ENCODE results near the gene PPP1R12C.

The PPP1R12C gene

DNA sequence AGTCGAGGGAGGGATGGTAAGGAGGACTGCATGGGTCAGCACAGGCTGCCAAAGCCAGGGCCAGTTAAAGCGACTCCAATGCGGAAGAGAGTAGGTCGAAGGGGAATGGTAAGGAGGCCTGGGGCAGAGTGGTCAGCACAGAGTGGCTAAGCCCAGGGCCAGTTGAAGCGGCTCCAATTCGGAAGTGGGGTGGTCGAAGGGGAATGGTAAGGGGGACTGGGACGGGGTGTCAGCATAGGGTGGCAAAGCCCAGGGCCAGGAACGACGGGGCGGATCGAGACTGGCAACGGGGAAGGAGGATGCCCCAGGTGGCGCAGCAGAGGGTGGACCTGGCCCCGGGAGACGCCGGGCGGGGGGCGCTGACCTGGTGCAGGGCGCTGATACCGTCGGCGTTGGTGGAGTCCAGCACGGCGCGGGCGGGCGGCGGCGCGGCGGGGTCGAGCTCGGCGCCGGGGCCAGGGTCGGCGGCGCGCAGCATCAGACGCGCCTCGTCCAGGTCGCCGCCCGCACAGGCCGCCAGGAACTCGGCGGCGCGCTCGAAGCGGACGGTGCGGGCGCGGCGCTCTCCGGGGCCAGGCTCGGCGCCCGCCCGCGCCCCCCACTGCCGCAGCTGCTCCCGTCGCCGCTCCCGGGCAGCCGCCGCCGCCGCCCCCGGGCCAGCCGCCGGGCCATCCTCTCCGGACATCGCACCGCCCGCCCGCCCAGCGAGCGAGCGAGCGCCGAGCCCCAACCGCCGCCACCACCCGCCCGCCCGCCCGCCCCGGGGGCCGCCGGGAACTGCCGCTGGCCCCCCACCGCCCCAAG, at the start of gene PPP1R12C:
TSS of gene PPP1R12C (minus strand) at position 779 of the 804 bp plus-strand sequence. CDS start at position 685, 94 bp downstream.
- TF ChIP-seq, protein P1, sequence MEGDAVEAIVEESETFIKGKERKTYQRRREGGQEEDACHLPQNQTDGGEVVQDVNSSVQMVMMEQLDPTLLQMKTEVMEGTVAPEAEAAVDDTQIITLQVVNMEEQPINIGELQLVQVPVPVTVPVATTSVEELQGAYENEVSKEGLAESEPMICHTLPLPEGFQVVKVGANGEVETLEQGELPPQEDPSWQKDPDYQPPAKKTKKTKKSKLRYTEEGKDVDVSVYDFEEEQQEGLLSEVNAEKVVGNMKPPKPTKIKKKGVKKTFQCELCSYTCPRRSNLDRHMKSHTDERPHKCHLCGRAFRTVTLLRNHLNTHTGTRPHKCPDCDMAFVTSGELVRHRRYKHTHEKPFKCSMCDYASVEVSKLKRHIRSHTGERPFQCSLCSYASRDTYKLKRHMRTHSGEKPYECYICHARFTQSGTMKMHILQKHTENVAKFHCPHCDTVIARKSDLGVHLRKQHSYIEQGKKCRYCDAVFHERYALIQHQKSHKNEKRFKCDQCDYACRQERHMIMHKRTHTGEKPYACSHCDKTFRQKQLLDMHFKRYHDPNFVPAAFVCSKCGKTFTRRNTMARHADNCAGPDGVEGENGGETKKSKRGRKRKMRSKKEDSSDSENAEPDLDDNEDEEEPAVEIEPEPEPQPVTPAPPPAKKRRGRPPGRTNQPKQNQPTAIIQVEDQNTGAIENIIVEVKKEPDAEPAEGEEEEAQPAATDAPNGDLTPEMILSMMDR (IDR thresholded peaks at IDR 0.05; ENCODE audit: low read depth, low read length) = no peak
- no peak for DNase-seq (ENCODE audit: extremely low read depth, low read depth)

DNA sequence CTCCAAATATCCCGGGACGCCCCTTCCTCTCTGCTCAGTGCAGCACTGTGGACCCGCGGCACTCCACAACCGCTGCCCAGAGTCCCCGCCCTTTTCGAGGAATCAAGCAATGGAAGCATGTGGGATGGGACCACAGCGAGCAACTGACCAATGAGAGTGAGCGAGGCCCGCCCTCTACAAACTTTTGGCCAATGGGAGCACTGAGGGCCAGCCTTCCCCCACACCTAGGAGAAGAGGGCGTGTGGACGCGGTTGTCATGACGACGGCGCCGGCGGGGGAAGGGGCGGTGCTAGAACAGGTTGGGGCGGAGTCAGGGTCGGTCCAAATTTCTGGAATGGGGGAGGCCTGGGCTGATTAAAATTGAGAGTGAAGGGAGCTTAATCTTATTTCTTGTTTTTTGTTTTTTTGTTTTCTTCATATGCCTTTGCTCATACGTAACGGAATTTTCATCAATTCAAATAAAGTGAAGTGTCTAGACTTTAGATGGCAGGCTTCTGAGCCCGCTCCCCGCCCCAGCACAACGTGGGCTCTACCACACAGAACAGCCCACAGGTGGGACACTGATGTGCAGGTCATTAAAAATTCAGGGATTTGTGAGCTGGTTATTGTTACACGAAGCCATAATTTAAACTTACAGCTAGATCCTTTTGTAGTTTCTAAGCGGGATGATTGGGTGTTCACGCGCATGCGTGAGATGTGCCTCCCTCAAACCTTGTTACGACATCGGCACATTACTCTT, 49.3 kb upstream of the PPP1R12C start, which contains the start of gene DNAAF3:
TSS of gene DNAAF3 (minus strand) at position 84 of the 739 bp plus-strand sequence. CDS start 200 bp downstream, outside the sequence.
- peak; percentile 91 for DNase-seq (ENCODE audit: extremely low read depth, low read depth)
- TF ChIP-seq, protein P1 (IDR thresholded peaks at IDR 0.05; ENCODE audit: low read depth, low read length) = no peak

DNA sequence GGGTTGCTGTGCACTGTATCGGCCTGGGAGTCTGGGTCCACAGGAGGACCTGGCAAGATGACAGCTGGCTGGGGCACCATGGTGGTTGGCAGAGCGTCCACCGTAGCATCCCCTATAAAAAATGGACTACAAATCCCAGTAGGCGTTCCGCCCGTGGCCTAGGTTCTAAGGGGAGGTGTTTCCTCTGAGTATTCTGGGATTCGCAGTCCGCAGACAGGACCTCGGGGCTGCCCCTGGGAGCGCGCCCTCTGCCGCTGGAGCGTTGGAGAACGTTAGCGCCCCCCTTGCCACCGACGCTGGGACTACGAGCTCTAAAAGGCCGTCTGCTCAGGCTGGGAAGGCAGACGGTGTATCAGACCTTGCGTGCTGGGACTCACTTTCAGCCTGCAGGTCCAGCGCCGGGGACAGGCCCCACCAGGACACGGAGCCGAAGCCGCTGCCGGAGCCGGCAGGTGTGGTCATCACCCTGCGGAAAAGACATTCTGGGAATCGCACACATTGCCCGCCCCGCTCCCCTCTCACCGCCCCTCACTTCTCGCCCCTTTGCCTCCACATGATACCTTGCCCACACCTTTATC, 48.6 kb upstream of the PPP1R12C start:
- TF ChIP-seq, protein P1 (IDR thresholded peaks at IDR 0.05; ENCODE audit: low read depth, low read length) = peak; percentile 61
- no peak for DNase-seq (ENCODE audit: extremely low read depth, low read depth)

DNA sequence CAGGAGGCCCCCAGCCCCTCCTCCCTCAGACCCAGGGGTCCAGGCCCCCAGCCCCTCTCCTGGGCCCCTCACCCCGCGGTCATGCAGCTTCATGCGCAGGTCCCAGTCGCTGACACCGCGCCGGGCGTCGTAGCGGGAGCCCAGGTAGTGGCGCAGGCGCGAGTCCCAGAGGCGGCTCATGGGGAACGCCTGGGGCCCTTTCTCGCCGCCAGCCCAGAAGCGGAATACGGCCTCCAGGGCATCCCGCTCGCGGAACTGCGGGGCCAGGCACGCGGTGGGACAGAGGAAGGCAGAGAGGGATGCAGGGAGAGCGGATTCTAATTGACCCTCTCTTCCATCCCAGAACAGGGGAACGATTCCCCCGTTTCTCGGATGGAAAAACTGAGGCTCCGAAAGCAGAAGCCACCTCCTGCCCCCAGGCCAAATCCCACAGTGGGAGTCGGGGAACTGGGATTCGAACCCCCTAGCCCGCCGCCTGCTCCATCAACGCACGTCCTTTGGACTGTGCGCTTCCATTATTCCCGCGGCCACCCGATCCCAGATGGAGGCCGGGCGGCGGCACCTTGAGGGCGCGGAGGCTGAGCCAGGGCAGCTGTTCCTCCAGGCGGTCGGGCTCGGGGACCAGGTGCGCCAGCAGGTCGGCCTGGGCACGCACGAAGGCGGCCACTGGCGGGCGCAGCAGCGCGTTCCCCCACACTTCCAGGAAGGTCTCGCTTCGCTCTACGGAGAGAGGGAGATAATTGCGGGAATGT, 44.3 kb upstream of the PPP1R12C start:
- no peak for DNase-seq (ENCODE audit: extremely low read depth, low read depth)
- TF ChIP-seq, protein P1 (IDR thresholded peaks at IDR 0.05; ENCODE audit: low read depth, low read length) = no peak

DNA sequence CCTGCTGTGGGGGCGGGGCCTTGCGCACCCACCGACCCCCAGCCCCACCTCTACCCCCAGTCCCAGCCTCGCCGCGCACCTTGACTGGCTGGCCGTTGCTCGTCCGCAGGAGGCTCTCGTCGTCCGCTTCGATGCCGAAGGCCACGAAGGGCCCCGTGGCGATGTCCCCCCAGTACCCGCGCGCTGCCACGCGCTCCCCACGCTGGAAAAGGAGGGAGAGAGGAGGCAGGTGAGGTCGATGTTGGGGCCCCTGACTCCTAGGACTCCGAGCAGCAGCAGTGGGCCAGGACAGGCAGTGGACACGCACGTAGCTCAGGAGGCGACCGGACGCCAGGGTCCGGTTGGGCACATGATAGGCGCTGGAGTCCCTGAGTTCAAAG, 43.5 kb upstream of the PPP1R12C start:
- TF ChIP-seq, protein P1 (IDR thresholded peaks at IDR 0.05; ENCODE audit: low read depth, low read length) = no peak

DNA sequence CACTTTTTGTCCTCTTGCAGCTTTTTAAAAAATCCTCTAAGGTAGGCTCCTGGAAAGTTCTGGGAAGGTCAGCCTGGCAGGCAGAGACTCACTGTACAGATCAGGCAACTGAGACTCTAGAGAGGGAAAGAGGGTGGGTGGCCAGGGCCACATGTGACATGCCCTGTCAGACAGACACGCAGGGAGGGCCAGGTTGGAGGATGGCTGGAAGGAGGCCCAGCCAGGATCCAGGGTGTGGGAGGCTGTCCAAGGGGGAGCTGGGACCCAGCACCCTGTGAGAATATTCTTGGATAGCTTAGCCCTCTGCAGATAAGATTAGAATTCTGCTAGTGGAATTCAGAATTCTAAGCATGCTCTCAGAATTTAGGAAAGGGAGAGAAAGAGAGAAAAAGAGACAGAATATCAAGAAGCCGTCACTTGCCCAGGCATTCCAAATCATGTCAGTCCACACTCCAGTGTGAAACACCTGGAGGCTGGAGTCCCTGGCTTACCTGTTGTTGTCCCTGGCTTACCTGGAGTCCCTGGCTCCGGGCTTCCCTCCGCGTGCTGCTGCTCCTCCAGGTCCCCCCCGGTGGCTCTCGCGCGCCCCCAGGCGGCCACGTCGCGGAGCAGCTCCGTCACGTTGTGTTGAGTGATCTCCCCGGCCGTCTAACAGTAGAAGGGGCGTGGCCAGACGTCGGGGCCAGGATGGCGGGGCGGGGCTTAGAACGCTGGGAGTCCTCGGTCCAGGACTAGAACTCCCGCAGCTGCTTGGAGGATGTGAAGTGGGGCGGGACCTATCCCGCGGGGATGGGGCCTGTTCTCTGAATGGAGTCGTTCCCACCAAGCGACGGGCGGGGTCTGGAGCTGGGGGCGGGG, 42.9 kb upstream of the PPP1R12C start:
- no peak for DNase-seq (ENCODE audit: extremely low read depth, low read depth)
- TF ChIP-seq, protein P1 (IDR thresholded peaks at IDR 0.05; ENCODE audit: low read depth, low read length) = peak; percentile 61

More for the DNA sequence above, 43.5 kb upstream of the PPP1R12C start:
- no peak for DNase-seq (ENCODE audit: extremely low read depth, low read depth)

All from AG09319 (cell line).